ENCODE measurements around the gene ASAH2.
"Not testable (repeated sequence)": the region's sequence is repeated elsewhere in the genome, so short reads cannot be mapped to it uniquely, and the experiment has no call there.

The ASAH2 gene

DNA sequence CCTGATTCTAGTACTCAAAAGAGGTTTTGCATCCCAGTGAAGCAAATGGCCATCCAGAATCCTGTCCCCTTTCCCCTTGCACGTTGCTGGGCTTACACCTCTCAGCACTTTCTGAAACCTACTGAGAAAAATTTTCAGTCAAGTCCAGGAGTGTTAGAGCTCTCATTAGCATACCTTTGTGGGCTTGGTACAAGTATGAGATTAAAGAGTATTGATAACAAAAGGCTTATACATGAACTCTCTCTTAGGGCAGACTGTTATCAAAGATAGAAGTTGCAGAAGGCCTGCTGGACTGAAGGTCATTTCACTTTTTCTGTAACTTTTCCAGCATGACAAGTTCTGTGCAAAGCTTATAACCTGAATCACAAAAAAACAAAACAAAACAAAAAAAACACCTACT lies at the start of gene ASAH2:
Gene ASAH2, minus strand, starts transcription at position 123 of the 400 bp plus-strand sequence. CDS start 2,906 bp downstream, outside the sequence.
- no peak for DNase-seq

DNA sequence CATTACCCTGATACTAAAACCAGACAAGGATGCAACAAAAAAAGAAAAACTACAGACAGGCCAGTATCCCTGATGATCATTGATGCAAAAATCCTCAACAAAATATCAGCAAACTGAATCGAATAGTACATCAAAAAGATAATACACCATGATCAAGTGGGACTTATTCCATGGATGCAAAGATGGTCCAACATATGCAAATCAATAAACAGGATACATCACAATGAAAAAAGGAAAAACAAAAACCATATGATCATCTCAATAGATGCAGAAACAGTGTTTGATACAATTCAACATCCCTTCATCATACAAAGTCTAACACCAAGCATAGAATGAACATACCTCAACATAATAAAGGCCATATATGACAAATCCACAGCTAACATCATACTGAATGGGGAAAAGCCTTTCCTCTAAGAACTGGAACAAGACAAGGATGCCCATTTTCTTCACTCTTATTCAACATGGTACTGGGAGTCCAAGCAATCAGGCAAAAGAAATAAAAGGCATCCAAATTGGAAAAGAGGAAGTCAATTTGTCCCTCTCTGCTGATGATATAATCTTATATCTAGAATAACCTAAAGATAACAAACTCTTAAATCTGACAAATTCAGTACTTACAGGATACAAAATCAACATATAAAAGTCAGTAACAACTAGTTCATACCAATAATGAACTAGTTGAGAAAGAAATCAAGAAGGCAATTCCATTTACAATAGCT lies 48.8 kb upstream of the ASAH2 start:
- no peak for DNase-seq

DNA sequence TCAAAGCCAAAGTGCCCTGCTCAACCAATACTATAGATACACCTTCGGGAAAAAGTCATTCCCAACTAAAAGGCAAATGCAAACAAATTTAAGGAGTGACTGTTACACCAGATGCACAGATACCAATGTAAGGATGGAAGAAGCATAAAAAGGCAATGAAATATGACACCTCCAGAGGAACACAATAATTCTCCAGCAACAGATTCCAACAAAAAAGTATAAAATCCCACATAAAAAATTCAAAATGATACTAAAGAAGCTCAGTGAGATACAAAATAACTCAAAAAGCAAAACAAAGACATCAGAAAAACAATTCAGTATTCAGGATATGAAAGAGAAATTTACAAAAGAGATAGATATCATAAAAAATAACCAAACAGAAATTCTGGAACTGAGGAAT lies 44.1 kb upstream of the ASAH2 start:
- no peak for DNase-seq

DNA sequence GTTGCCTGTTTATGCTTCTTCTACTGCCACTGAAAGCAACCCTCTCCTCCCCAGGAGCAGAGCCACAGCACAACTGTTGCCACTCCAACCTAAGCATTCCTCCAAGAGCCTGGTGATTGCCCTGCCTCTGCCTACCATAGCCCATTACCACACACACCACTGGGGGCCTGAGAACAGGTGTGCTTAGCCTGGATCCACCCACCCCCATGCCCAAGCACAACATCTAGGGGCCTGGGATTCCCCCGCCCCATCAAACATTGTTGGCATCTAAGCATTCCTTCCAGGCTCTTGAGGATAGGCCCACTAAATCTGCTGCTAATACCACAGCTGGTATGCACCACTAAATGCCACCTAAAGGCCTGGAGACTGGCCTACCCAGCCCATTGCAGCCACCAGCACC lies 43.3 kb upstream of the ASAH2 start:
- no peak for DNase-seq

DNA sequence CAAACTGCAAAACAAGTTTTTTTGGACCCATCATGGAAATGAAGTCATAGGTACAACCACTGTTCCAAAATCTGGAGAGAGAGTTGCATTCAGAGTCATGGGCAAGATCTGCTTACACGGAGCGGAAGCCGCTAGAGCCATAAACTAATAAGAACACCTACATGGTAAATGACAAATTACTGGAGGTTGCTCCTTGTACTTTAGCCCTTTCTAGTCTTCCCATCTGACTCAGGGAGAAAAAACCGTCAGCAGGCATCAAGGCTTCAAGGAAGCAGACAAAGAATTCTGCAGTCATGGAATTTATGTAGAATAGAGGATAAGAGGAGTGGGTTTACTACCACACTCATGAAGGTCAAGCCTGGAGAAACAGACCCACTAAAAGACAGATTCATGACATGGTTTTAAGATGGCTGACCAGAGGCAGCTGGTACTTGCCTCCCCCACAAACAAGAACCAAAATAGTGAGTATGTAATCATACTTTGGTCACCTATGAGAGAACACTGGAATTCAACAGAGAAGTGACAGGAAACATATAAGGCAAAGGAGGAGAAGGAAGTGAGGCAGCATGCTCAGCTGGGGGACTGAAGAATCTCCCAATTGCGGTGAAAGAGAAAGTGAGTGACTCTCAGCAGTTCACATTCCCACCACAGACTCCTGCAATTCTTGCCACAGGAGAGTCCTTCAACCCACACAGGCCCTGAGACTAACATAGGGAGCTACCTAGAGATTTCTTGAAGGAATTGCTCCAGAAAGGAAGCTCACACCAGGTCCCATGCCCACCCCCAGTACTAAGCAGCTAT lies 42.4 kb upstream of the ASAH2 start:
- no peak for DNase-seq

DNA sequence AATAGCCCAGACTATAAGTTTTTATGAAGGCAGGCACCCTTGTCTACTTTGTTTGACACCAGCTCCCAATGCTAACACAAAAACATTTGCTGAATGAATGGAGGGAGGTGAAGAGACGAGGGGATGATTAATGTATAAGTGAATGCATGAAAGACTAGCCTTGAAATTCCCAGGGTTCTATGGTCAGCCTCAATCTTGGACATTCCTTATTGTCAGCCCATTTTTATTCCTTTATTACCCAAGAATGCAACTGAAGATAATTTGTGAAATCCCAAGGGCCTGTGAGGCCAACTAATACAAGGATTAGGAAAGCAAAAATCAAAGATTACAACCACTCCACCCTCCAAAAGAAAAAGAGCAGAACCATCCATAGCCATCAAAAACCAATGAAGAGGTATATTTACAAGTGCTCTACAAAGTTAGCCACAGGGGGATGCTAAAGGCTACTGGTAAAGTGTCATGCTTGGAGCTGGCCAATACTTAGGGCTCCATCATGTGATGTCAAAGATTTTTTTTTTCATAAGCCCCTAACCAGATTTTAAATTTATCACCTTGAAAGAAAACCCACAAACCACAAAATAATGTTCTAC lies 40.0 kb upstream of the ASAH2 start:
- no peak for DNase-seq

DNA sequence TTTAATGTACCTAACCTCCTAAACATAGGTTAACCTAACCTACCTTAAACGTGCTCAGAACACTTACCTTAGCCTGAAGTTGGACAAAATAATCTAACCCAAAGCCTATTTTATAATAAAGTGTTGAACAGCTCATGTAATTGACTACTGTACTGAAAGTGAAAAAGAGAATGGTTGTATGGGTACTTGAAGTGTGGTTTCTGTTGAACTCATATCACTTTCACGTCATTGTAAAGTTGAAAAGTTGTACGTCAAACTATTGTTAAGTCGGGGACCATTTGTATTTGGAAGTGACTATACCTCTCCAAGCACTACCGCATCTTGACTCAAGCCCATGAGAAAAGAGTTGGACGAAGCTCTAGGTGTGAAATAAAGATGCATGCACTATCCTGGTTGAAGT lies 37.9 kb upstream of the ASAH2 start:
- no peak for DNase-seq

DNA sequence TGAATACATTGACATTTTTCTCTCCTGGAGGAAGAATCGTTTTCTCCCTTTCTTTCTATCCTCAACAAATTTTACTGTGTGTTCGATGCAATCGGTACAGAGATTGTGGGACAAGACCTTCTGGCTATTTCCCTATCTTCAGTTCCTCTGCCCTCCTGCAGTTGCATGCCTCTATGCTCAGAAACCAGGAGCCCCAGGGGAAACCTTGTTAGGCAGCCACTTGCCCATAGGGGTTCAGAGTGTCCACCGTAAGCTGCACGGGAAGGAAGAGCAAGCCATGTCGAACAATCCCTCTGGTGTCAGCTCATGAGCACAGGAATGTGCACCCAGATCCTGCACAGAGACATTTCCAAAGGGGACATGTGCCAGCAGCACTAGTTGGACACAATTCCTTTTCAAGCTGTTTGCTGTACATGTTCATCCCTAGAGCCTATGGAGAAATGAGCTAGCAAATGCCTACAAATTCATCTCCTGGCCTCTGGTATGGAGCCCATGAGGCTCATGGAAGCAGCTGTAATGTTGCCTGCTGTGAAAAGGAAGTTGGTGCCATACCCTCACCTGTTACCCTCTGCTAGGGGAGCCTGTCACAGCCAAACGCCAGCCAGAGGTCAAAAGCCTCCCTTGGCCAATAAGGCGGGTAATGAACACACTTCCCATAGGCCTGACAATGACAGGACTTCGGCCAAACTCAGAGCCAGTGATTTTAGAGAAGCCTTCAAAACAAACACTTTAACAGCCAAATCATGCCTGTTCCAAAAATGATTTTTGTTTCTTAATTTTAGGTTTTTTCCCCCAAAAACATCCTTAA lies 35.9 kb upstream of the ASAH2 start:
- no peak for DNase-seq

DNA sequence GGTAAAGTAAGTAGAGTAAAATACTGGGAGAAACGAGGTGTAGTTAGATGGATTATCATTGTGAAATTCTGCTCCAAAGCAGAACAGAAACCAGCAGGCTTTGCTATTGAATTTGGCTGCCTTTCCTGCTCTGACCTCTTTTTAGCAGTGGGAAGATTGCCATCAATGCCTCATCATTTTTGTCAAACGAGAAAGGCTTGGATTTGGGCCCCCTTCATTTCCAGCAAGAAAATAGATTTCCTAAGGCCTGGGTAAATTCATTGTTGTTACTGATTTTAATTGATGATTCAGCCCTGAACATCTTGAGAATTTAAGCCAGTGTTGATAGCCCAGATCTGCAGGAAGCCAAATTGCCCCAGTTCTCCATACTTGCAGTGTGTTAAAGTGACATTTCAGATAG lies 35.2 kb upstream of the ASAH2 start:
- no peak for DNase-seq

DNA sequence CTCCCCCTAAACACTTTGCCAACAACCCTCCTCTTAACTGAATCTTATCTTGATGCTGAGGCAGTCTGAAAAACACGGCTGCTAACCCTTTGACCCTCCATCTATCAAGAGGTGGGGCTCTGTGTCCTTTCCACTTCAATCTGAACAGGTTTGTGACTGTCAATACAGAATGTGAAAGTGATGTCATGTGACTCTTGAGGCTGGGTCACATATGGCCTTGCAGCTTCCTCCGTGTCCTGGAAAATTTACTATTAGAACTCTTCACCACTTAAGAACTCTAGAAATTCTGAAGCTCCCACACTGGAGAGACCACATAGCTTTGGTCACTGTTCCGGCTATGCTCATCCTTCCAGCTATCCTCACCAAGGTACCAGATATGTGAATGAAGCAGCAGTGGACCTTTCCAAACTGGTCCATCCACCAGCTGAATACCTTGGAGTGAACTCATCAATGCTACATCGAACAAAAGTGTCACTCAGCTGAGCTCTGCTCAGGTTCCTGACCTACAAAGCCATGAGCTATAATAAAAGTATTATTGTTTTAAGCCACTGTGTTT lies 30.7 kb upstream of the ASAH2 start:
- DNase-seq, result no peak

DNA sequence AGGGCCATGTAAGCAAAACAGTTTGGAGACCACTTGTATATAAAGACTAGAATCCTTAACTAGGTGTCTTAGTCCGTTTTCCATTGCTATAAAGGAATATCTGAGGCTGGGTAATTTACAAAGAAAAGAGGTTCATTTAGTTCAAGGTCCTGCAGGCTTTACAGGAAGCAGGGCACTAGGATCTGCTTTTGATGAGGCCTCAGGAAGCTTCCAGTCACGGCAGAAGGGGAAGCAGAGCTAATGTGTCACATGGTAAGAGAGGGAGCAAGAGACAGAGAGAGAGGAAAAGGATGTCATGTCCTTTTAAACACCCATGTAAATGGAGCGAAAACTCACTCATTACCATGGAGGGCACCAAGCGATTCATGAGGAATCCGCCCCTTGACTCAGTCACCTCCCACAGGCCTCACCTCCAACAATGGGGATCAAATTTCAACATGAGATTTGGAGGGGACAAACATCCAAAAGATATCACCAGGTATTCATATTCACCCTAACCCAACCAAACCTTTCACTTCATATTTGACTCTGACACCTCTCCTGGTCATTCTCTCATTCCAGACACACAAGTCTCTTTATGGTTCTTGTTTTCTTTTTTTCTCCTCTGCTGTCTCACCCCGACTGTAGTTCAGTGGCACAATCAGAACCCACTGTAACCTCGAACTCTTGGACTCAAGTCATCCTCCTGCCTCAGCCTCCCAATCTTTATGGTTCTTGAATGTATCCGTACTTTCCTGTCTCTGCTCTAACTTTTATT lies 30.1 kb upstream of the ASAH2 start:
- DNase-seq, result no peak

DNA sequence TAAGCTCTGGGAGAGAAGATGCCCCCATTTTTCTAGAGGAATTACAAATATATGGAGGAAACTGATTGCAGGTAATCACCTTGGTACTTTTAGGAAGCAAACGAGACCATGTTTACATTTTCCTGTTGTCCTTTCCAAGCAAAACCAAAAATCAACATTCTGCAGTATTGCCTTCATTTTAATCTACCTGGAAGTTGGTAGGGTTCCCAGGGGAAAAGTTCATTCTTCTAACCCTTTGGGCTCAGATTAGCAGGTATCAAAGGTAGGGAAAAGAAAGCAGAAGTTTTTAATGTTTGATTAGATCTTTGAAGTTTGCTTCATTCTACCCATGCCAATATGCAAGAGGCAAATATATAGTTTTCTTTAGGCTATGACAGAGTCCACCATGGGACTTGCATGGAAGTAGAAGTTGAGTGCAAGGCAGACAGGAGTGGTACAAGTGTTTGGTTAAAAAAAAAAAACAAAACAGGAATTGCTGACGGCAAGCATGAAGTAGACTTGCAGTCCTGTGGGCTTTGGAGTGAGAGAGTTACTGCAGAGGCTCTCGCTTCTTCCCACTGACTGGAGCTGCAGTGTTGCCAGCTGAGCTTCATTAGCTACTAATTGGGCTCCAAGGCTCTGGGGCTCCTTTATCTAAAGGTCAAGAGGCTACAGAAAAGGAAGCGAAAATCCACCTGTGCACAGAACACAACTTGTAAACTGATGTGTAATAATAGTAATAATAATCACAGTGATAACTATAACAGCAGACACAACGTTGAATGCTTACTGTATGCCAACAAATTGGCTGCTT lies 28.9 kb upstream of the ASAH2 start:
- no peak for DNase-seq

DNA sequence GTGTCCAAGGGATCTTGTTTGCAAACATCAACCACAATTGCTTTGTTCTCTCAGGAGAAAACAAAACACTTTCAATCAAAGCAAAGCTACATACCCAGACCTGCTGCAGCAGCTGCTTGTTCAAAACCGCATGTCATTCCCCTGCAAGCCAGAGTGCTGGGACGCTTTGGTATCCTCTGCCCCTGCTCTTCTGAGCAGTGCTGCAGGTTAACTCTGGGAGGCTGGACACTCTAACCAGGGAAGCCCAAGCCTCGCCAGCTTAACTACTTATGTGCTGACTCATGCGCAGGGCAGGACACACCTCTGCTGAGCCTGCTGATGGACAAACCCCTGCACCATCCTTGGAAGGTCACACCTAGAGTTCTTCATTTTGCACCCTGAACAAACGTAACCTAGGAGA lies 28.2 kb upstream of the ASAH2 start:
- DNase-seq, result no peak

DNA sequence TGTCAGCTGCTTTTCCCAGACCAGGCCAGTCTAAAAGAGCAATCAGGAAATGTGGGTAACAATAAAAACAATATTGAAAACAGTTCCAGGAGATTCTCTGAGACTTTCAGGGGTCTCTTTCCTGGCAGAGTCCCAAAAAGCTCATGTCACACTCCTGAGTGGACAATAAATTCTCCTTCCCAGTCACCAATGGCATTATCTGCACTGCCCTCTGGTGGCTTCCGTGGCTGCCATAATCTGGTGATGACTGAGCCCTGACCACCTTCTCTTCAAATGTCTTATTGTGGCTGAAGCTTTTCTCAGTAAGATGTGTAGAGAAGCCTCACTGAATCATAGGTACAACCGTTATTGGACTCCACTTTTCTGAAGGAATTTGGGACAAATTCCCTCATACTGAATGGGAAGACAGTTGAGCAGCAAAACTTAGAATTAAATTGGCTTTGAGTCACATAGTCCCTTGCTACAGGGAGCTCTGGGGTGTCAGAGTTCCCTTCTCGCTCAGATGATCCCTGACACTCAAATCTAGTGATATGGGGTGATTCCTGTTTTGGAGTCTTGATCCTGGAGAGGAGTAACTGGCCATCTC lies 24.4 kb upstream of the ASAH2 start:
- DNase-seq, result no peak

DNA sequence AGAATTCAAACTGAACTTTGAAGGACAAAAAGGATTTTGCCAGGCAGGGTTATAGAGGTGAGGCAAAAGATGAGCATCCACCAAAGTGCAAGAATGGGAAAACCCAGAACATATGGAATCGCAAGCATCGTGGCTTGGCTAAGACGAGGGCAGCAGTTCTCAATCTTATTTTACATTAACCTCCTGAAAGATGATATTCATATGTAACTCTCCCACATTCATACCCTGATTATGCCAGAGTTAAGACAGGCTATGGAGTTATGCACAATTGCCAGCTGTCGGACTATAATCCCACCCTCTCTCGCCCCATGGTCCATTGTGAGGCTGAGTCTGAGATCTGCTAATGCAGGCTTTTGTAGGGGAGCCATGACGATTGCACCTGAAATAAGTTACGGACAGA lies 21.2 kb upstream of the ASAH2 start:
- DNase-seq, result no peak

DNA sequence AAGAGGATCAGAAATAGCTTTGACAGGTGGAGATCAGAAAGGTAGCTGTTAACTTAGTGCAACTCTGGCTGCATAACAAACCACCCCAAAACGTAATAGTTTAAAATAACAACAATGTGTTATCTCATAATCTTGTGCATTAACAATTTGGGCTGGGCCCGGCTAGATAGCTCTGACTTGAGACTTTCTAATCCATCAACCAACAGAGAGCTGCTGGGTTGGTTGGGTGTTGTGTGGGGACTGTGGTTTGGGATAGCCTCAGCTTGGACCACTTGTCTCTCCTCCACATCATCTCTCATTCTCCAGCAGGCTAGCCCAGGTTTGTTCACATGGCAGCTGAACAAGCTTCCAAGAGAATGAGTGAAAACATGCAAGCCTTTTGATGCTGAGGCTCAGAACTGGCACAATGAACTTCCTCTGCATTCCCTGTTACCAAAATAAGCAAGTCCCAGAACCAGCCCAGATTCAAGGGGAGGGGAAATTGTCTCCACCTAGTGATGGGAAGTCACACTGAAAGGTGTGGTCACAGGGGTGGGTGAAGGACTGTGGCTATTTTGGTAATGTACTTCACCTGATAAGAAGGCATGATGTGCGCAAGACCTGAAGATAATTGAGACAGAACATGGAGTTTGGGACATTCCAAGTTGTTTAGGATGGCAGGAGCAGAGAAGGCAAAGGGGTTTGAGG lies 20.4 kb upstream of the ASAH2 start:
- no peak for DNase-seq

DNA sequence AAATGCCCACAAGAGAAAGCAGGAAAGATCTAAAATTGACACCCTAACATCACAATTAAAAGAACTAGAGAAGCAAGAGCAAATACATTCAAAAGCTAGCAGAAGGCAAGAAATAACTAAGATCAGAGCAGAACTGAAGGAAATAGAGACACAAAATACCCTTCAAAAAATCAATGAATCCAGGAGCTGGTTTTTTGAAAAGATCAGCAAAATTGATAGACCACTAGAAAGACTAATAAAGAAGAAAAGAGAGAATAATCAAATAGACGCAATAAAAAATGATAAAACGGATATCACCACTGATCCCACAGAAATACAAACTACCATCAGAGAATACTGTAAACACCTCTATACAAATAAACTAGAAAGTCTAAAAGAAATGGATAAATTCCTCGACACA lies 16.6 kb upstream of the ASAH2 start:
- not testable (repeated sequence) for DNase-seq

DNA sequence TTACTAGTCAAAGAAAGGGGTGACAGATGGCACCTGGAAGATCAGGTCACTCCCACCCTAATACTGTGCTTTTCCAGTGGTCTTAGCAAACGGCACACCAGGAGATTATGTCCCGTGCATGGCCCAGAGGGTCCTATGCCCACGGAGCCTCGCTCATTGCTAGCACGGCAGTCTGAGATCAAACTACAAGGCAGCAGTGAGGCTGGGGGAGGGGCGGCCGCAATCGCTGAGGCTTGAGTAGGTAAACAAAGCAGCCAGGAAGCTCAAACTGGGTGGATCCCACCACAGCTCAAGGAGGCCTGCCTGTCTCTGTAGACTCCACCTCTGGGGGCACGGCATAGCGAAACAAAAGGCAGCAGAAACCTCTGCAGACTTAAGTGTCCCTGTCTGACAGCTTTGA lies 11.3 kb upstream of the ASAH2 start:
- not testable (repeated sequence) for DNase-seq

DNA sequence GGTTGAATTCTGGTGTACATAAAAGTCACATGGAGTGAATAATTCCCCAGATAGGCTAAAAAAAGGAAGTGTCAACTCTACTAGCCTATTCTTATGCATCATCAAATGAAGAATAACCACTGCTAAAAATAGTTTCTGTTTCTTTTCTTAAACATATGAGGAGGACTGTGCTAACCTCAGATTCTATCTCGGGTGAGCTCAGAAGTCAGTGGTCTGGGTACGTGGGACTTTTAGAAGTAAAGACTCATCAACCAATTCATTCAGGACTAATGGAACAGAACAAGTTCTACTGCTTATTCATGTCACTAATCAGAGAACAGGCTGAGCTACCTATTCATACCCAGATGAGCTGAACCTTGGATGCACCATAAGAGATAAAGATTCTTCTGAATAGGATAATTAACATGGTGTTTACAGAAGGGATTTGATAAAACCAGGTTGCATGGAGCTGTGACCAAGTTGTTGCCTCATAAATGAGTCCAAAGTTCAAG lies 9.5 kb upstream of the ASAH2 start:
- no peak for DNase-seq

DNA sequence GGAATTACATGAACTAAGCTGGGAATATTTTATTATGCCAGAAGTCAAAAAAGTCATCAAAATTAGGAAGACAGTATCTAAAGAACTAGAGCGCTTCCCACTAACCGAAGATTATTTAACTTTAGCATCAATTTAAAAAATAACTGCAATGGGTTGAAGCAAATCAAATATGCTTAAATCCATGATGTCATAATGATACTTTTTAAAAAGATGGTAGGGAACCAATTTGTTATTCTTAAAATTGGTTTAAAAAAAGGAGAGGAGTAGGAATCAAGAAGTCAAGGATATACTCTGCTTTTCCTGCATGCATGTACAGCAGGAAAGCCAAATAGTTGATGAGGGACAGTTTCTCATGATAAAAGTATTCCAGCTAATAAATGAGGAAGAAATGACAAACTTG lies 3.2 kb upstream of the ASAH2 start:
- DNase-seq, result no peak
